Suprapubic skin (tissue), 3 donors: Measurements from ENCODE around the gene ZNF691.

ENCODE experiments used
- CTCF ChIP-seq, 2 donors: fragments of 200-600 bp in 1 of 2; fragments of 450-650 bp in 1 of 2; sonication (generic) in 1 of 2; IDR thresholded peaks; one replicate each; pipeline ENCODE4 v1.5.1; 2016 to 2019; ENCODE audit warnings: antibody characterized with exemption in 2 of 2, mild to moderate bottlenecking in 1 of 2, moderate library complexity in 1 of 2
- EP300 ChIP-seq: sonication (generic); formaldehyde crosslinking; IDR thresholded peaks from one replicate; pipeline ENCODE4 v1.6.1; 2017; ENCODE audit warnings: antibody characterized with exemption

GRCh38 chr1:42831273-42831672 lies 15.1 kb upstream of the ZNF691 start:
- no peak for TF ChIP-seq CTCF (IDR thresholded peaks at IDR 0.05)
- TF ChIP-seq EP300: no peak
